NCI-H1436 treated with DMSO at 0.1 percent for 48 hours (cell line): Measurements from ENCODE around the gene RNASE13.
A peak's percentile ranks its signal among the peaks of the same experiment; 100 is the strongest.

Experiments
- DNase-seq: peaks from one replicate; lab custom pipeline; 2025; lab: John Stamatoyannopoulos, UW

The RNASE13 gene

GRCh38 chr14:21034707-21035106, at the start of gene RNASE13:
TSS of gene RNASE13 (minus strand) at chr14:21034807. CDS start at chr14:21034288, 519 bp downstream.
- no peak for DNase-seq

- no peak for DNase-seq
Measured at GRCh38 chr14:21084396-21084795, 49.8 kb upstream of the RNASE13 start.

GRCh38 chr14:21083565-21084325, 49.1 kb upstream of the RNASE13 start:
- no peak for DNase-seq

- no peak for DNase-seq
Measured at GRCh38 chr14:21081521-21082142, 47.0 kb upstream of the RNASE13 start.

- DNase-seq: no peak
Measured at GRCh38 chr14:21078726-21079125, 44.1 kb upstream of the RNASE13 start.

GRCh38 chr14:21078287-21078686, 43.7 kb upstream of the RNASE13 start:
- DNase-seq: no peak

- DNase-seq: no peak
Measured at GRCh38 chr14:21077672-21078071, 43.1 kb upstream of the RNASE13 start.

GRCh38 chr14:21075719-21076437, 41.3 kb upstream of the RNASE13 start:
- DNase-seq: no peak

- no peak for DNase-seq
Measured at GRCh38 chr14:21074398-21075272, 40.0 kb upstream of the RNASE13 start.

GRCh38 chr14:21073921-21074320, 39.3 kb upstream of the RNASE13 start:
- DNase-seq: no peak

GRCh38 chr14:21072781-21073339, 38.3 kb upstream of the RNASE13 start:
- DNase-seq: no peak

GRCh38 chr14:21072031-21072473, 37.4 kb upstream of the RNASE13 start:
- no peak for DNase-seq

GRCh38 chr14:21071225-21072030, 36.8 kb upstream of the RNASE13 start:
- DNase-seq: no peak

GRCh38 chr14:21070610-21071224, 36.1 kb upstream of the RNASE13 start:
- no peak for DNase-seq

- DNase-seq: no peak
Measured at GRCh38 chr14:21070083-21070609, 35.5 kb upstream of the RNASE13 start, which contains the start of gene ARHGEF40. TSS of gene ARHGEF40 (plus strand) at chr14:21070304. CDS start at chr14:21070397, 93 bp downstream.

- DNase-seq: no peak
Measured at GRCh38 chr14:21069388-21070082, 34.9 kb upstream of the RNASE13 start.

- peak; percentile 59 for DNase-seq
Measured at GRCh38 chr14:21068521-21069387, 34.1 kb upstream of the RNASE13 start.

- DNase-seq: no peak
Measured at GRCh38 chr14:21066882-21067502, 32.4 kb upstream of the RNASE13 start.
